GM04504 (cell line): Measurements from ENCODE around the gene RAD23A.
"Not testable (repeated sequence)": the region's sequence is repeated elsewhere in the genome, so short reads cannot be mapped to it uniquely, and the experiment has no call there.

ENCODE experiments used
- DNase-seq: peaks from one replicate; pipeline ENCODE4 v3.0.0-alpha.2; 2012; ENCODE audit warnings: low read depth

The RAD23A gene

DNA sequence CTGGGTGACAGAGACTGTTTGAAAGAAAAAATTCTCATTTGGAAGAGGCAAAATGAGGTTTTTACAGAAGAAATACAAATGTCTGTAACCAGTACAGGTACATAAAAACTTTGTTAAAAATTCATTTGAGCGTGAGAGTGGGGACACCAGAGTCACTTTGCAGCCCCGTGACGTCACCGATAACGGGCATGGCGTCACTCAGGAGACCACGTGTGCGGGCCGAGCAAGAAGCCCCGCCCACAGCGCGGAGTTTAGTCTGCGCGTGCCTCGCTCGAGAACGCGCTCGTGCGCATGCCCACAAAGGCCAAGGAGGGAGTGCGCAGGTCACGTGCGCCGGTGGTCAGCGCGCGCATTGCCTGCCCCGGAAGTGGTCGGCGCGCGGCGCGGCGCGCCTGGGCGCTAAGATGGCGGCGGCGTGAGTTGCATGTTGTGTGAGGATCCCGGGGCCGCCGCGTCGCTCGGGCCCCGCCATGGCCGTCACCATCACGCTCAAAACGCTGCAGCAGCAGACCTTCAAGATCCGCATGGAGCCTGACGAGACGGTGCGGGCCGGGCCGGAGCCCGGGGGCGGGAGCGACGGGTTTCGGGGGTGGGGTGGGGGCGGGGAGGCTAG lies at the start of gene RAD23A:
Gene RAD23A (plus strand): TSS at position 384 of the 613 bp plus-strand sequence. CDS start 87 bp downstream, at position 471.
- peak; percentile 95 for DNase-seq

DNA sequence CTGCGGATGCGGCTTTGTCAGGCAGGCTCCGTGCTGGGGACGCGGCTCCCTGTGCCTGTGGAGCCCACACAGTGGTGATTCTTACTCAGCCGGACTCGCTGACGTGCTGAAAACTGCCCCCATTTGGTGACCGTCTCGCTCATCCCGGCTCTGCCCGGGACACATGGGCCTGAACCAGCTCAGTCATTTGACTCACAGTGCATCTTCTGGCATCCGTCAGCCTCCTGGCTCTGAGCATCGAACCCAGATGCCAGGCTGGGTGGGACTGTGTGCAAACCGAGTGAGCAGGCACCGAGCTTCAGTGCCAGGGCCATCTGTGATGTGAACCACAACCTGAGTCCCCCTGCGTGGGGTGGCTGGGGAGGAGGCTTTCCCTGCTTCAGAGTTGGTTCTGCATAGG lies 49.2 kb upstream of the RAD23A start:
- no peak for DNase-seq

DNA sequence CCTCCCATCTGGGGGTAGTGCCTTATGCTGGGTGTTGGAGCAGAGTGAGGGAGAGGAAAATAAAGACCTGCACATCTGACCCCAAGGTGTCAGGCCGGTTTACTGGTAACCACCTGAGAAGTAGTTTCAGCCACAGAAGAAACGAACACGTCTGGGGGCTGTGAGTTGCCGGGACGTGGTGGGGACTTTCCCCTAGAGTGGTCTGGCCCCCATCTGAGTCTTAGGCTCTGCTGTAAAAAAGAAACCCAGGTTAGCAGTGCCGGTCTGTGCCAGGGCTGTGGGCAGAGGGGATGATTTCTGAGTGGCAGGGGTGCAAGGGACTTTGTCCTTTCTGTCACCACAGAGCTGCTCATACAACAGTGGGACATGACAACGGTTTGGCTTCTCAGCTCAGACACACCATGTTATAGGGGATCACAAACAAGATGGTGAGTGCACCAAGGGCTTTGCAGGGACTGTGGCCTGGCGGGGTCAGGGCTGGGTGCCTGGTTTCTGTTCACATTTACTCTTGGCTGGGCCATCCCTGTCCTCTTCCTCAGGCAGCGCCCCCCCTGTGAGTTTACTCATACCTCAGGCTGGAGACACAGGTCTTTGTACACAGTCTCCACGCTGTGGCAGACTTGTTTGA lies 45.7 kb upstream of the RAD23A start:
- DNase-seq, result no peak

DNA sequence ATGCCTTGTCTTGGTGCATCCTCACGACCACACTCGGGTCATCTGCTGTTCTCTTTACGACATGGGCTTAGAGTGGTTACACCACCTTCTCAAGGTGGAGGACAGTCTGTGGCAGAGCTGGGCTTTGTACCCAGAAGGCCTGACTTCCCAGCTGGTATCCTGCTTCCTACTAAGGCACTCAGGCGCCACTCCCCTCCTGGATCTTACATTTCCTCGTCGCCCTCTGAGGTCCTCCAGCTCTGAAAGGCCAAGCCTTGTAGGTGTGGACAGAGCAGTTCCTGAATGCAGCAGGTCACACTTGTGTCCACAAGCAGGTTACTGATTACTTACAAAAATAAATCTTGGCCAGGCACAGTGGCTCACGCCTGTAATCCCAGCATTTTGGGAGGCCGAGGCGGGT lies 38.5 kb upstream of the RAD23A start:
- DNase-seq, result no peak

DNA sequence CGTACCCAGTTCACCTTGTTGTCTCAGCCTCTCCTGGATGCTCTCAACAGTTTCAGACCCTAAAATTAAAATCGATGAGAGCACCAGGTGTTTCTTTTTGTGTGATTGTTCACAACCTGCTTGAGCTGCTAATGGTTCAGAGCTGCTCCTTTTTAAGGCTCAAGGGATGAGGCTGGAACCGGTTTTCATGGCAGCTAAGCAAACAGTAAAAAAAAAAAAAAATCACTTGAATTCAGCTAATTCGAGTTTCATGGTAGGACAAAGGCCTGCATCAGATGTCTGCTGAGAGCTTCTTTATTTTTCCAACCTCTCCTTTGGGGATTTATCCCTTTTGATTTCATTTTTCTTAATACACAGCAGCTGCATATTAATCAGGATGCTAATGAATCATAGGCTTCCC lies 33.1 kb upstream of the RAD23A start:
- no peak for DNase-seq

DNA sequence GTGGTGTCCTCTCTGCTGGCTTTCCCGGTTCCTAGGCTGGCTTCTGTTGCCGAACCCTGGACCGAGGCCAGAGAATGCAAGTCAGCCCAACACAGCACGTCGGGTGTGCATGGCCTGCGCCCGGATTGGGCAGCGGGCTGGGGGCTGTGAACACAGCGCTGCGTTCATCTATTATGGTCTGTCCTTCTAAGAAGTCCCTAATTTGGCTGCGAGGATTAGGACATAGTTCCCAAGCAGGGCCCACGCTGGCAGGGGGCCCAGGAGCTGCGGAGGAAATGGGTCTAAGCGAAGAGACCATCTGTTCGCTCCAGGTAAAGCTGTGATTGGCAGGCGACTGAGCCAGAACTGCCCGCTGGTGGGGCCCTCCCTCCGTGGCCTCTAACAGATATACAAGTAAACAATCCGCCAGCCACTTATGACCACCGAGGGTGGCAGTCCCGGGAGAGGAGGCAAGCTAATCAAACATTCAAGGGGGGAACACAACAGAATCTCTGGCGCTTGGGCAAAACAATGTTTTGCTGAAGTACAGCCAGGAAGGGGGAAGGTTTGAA lies 32.6 kb upstream of the RAD23A start:
- peak; percentile 24 for DNase-seq

DNA sequence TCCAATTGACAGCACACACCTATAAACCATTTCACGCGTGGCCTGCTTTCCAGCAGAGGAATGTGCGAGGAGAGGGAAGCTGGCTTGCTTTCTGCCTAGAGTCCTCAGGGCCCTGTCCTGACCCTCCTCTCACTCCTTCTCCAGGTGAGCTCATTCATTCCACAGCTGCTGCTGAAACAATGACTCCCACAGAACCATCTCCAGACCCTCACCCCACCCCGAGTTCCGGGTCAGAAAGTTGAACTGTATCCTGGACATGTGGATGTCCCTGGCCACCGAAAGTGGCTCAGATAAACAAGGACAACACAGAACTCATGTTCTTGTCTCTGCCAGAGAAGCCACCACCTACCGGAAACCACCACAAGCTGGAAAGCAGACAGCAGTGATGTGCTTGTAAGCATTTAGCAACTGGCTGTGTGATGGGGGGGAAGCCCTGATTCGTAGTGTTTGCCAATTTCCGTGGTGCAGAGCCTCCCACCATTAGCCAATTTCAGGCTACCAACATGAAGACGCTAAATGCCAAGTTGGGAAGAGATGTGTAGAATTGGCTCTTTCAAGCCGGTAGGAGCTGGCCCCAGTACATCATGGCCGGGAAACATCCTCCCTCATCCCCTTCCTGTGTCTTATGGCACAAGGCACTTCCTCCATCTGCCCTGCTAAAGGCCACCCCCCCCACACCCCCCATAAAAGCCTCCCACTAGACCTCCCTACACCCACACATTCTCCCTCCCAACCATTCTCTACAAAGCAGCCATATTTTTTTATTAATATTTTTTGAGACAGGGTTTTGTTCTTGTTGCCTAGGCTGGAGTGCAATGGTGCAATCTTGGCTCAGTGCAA lies 31.6 kb upstream of the RAD23A start:
- DNase-seq, result peak; percentile 28

DNA sequence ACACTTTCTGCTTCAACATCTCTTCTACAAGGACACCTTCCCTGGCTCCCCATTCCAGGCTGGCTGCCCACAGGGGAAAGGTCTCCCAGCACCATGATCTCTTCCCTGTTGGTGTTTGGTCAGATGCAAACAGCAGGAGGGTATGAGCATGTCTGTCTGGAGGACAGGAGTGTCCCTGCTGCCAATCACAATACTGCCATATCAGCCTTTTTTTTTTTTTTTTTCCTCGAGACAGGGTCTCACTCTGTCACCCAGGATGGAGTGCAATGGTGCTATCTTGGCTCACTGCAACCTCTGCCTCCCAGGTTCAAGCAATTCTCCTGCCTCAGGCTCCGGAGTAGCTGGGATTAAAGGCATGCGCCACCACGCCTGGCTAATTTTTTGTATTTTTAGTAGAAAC lies 29.8 kb upstream of the RAD23A start:
- not testable (repeated sequence) for DNase-seq

DNA sequence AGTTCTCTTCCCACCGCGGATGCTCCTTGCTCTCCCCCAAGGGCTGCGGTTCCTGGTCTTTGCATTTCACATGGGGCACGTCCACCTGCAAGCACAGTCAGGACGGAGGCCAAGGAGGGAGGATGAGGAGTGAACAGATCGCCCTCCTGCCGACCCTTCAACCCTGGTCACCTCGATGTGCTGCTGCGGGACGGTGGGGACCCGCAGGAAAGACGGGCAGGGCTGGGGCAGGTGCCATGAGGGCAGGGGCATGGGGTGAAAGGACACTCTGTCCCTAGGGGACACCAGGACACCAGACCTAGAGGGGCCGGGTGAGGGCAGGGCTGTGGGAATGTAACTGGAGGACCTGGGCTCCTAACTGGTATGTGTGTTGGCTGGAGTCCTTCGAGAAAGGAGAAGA lies 27.4 kb upstream of the RAD23A start:
- no peak for DNase-seq

DNA sequence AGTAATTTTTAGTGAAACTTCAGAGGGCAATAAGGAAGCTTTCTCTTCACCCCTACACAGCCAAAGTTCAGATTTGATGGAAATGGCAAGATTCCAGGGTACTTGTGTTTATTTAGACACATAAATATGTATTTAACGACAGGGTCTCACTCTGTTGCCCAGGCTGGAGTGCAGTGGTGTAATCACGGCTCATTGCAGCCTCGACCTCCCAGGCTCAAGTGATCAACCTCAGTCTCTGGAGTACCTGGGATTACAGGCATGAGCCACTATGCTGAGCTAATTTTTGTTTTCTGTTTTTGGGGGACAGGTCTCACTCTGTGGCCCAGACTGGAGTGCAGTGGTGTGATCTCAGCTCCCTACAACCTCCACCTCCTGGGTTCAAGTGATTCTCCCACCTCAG lies 24.6 kb upstream of the RAD23A start:
- DNase-seq, result no peak

DNA sequence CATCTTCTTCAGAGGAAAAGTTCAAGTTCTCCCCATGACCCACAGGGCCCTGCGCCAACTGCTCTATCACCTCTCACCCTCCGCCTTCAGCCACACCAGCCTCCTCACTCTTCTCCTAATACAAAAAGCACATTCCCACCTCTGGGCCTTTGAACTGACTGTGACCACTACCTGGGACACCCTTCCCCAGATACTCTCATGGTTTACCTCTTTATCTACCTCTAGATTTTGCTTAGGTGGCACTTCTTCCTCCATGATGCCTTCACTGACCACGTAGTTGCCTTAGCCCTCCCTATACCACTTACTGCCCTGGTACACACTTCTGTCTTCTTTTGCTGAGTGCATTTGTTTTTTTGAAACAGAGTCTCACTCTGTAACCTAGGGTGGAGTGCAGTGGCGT lies 22.7 kb upstream of the RAD23A start:
- DNase-seq, result no peak

DNA sequence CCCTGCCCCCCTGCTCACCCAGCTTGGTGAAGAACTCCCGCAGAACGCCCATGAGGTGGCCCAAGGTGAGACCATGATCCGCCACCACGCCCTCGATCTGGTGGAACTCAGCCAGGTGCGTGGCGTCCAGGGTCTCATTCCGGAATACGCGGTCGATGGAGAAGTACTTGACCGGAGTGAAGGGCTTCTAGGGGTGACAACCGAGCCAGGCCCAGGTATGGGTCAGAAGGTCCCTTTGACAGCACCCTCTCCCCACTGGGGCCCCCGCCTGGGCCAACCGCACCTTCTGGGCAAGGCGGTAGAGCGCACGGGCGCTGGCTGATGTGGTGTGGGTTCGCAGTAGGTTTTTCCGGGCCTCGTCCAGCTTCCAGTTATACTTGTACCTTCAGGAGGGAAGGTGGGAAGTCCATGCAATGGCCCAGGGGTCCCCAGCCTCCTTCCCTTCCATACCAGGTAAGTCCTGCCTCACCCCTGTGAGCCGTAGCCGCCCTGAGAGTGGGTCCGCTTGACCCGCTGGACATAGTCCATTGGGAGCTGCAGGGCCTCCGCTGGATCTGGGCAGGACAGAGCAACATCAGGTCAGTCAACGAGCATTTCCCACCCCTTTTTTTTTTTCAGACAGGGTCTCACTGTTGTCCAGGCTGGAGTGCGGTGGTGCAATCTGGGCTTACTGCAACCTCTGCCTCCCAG lies 20.9 kb upstream of the RAD23A start:
- no peak for DNase-seq

DNA sequence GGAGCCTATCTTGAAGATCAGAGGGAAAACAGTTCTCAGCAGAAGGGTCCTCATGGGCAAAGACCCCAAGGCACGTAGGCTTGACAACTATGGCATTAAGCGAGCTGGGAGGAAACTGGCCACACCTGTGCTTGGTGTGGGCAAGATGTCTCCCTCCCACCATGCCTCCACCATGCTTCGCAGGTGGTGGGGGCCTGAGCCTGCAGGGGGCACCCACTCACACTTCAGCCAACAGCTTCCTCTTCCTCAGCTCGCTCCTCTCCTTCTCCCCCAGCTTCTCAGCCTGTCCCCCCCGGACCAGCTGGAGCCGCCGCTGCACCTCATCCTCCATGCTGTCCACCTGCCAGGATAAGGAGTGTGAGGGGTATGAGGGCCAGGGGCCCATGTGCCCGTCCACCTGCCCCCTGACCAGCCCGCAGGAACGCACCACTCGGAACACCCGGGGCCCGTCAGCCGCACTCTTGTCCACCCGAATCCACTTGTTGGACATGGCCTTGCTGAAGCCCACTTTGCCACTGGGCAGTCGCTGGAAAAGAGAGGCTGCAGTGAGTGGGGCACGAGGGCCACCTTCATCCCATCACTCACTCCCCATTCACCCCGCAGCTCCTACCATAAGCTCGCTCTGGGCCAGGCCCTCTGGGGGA lies 15.5 kb upstream of the RAD23A start:
- no peak for DNase-seq

DNA sequence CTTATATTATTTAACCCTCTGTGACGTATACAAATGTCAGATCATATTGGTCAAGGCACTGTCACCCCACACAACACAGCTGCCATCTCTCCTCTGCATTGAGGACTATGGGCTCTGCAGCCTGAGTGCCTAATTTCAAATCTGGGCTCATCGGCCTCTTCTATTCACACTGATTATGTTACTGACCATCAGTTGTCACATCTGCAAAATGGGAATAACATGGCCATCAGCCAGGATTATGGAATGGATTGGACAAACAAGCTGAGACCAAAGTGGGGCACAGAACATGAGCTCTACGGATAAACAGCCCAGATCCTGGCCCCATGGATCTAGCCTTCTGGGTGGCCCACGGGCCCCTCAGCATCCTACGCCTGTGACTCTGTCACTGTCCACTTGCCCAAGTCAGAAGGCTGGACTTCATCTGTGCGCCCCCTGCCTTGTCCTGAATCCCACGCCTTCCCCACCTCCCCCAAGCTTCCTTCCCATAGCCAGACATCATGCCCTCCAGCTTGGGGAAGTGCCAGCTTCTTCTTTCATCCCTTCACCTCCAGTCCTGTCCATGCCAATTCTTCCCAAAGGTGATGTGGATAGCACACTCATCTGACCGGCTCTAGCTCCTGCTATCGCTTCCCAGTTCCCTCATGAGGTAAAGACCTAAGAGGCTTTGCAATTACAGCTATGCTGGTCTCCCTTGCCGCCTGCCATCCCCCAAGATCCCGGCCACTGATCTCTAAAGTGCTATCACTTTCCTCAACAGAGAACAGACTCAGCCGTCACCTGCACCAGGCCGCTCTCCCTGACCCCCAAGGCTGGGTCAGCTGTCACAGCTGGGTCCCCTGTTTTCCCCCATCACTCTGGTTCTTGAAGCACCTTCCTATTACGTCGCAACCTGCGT lies 13.0 kb upstream of the RAD23A start:
- no peak for DNase-seq

DNA sequence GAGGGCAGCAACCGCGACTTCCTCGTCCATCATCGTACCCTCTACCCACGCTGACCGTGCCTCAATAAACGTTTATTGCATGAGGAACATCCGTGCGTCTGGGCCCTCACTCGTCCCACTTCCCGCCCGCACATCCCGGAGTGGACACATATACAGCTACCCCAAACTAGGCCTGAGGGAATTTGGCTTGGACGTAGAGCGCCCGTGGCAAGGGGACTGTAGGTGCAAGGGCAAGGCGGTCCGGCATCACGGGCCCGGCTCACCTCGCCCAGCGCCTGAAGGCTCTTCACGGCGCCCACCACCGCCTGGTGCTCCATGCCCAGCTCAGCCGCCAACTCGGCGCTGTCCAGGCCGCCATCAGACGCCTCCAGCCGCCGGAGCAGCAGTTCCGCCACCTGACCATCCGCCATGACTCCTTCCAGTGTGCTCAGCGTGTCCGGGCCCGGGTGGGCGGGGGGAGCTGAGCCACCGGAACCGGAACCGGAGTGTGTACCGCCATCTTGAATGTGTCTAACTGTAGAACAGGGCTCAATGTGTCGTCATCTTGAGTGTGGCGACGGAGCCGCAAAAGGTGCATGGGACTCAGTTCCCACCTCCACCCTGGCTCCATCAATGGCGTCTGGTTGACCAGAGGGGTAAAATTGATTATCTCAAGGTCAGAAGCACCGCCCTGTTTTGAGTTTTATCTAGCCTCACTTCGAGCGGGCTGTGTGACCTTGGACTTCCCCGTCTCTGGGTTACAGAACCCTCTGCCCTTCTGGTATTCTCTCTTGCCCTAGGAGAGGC lies 12.2 kb upstream of the RAD23A start, which contains the start of gene FARSA:
Gene FARSA (minus strand): TSS at position 425 of the 786 bp plus-strand sequence. CDS start 15 bp downstream, at position 410.
- DNase-seq, result peak; percentile 76

DNA sequence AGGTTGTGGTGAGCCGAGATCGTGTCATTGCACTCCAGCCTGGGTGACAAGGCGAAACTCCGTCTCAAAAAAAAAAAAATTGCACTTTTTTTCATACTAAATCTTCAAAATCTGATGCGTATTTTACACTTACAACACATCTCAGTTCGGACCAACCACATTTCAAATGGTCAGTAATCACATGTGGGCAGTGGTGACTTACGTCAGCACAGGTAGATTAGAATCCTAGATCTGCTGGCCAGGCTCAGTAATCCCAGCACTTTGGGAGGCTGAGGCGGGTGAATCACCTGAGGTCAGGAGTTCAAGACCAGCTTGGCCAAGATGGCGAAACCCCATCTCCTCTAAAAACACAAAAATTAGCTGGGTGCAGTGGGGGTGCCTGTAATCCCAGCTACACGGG lies 10.6 kb upstream of the RAD23A start:
- no peak for DNase-seq

DNA sequence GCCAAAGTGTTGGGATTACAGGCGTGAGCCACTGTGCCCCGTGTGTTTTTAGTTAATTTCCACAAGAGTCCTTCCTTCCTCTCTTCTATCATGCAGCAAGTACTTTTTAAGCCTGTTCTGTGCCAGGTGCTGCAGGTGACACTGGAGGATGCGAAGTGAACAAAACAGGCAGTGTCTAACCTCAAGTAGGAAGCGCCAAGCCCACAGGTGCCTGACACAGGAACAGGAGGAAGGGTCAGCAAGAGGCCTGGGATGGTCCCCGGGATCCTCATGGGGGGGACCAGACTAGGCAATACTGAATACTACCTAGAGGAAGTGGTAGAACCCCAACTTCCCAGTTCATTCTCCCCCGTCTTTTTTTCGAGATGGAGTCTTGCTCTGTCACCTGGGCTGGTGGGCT lies 9.1 kb upstream of the RAD23A start:
- DNase-seq, result no peak

DNA sequence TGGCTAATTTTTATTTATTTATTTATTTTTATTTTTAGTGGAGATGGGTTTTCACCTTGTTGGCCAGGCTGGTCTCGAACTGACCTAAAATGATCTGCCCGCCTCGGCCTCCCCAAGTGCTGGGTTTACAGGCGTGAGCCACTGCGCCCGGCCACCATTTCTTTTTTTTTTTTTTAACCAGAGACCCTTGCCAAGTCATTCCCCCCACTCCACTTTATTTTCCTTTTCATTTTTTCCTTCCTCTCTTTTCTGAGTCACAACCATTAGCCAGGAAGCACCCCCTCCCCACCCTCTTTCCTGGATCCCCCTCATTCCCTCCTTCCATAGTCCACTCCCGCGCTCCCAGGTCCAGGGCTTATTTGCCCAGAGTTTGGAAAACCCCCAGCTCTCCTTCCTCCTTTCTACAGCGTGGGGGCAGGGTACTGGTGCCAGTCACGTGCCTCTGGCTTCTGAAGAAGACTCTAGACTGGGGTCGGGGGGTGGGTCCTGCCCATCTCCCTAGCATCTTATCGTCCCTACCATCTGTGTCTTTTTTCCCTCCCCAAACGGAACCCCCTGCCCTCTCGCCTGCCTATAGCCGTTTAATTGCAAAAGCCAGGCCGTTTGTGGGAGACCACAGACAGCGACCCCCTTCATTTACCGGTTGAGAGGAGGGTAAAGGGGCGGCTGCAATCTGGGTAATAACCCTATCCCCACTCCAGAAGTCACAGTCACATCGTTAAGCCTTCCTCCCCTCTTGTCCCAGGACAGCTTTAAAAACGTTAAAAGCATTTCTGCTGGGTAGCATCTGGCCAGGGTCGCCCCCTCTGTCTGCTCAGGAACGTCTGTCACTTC lies 8.4 kb upstream of the RAD23A start:
- DNase-seq, result no peak
